A673 (cell line): Measurements from ENCODE around the gene TTC16. TPM values are rescaled to one million over a fixed set of nuclear protein-coding genes. Genes with fewer than 3 reads are reported as not detected.

Experiments
- BruUV-seq: library from RNA; stranded (reverse); fragments of 400-500 nt; replicated peaks from 2 replicates; lab custom pipeline; 2021; lab: Mats Ljungman, UMichigan
- CTCF ChIA-PET: fragments of 300-600 bp; sonication (Branson Sonifier 250); formaldehyde crosslinking; loops from one replicate; lab custom pipeline; 2022; ENCODE audit warnings: antibody characterized with exemption; lab: Charles Lee
- POLR2A ChIA-PET: fragments of 300-600 bp; sonication (Branson Sonifier 250); formaldehyde crosslinking; loops from one replicate; lab custom pipeline; 2022; ENCODE audit warnings: antibody characterized with exemption; ENCODE audit not compliant: low non-redundant PET; lab: Charles Lee
- DNase-seq: peaks from one replicate; pipeline ENCODE4 v3.0.0-alpha.2; 2015; ENCODE audit warnings: low spot score
- H3K27ac ChIP-seq: fragments of 200-600 bp; sonication (generic); 2 replicates; pipeline ENCODE4 v1.5.1; 2016; ENCODE audit warnings: mixed run types, low read depth, mild to moderate bottlenecking, mixed read lengths, antibody characterized with exemption, low read length; ENCODE audit not compliant: poor library complexity, severe bottlenecking
- H3K27me3 ChIP-seq: fragments of 200-600 bp; sonication (generic); replicated peaks from 2 replicates; pipeline ENCODE4 v1.6.1; 2017; ENCODE audit warnings: mixed run types, low read depth, mild to moderate bottlenecking, mixed read lengths, antibody characterized with exemption, low read length; ENCODE audit not compliant: insufficient read depth, poor library complexity
- H3K36me3 ChIP-seq: fragments of 200-600 bp; sonication (generic); 2 replicates; pipeline ENCODE4 v1.6.1; 2016; ENCODE audit warnings: mixed run types, mild to moderate bottlenecking, mixed read lengths, antibody characterized with exemption, low read length; ENCODE audit not compliant: insufficient read depth, poor library complexity, severe bottlenecking
- H3K4me1 ChIP-seq: fragments of 200-600 bp; sonication (generic); 2 replicates; pipeline ENCODE4 v1.6.1; 2017; ENCODE audit warnings: mixed run types, mild to moderate bottlenecking, mixed read lengths, antibody characterized with exemption, low read length; ENCODE audit not compliant: insufficient read depth, poor library complexity, severe bottlenecking
- H3K4me3 ChIP-seq: fragments of 200-600 bp; sonication (generic); 2 replicates; pipeline ENCODE4 v1.5.1; 2016; ENCODE audit warnings: low read depth, mixed run types, mild to moderate bottlenecking, mixed read lengths, low read length; ENCODE audit not compliant: poor library complexity, severe bottlenecking
- H3K9me3 ChIP-seq: fragments of 200-600 bp; sonication (generic); 2 replicates; pipeline ENCODE4 v1.6.1; 2016; ENCODE audit warnings: mixed run types, low read depth, mild to moderate bottlenecking, mixed read lengths, antibody characterized with exemption, low read length; ENCODE audit not compliant: poor library complexity, severe bottlenecking
- EZH2 ChIP-seq: fragments of 200-600 bp; sonication (generic); IDR thresholded peaks from 2 replicates; pipeline ENCODE4 v1.6.1; 2017; ENCODE audit warnings: borderline replicate concordance, low read depth, mild to moderate bottlenecking, mixed read lengths, antibody characterized with exemption, low read length; ENCODE audit not compliant: poor library complexity, severe bottlenecking
- intact Hi-C: fragments of 100-400 bp; cut with micrococcal nuclease; formaldehyde crosslinking; loops from one replicate; pipeline ENCODE4 v1.10.0; 2022; ENCODE audit not compliant: unreplicated experiment
- total RNA-seq: library from RNA; stranded (reverse); gene quantifications from 2 replicates; pipeline ENCODE4 v1.2.3, GENCODE V29; 2021
- TF ChIP-seq, protein P1 (sequence below): fragments of 300-800, 200-600 bp; sonication (generic); conservative IDR thresholded peaks from 2 replicates; pipeline ENCODE4 v1.5.1; 2017; ENCODE audit warnings: low read depth, mild to moderate bottlenecking, antibody characterized with exemption, low read length, moderate library complexity, mixed read lengths

Gene TTC16
- total RNA-seq, 1 experiment from 2014 or later, result not detected

- DNase-seq, result no peak
- no peaks in the 10 kb centered on the region for H3K27me3 ChIP-seq
- H3K27ac ChIP-seq, result no peak overlapping the region
- no peak overlapping the region for H3K4me3 ChIP-seq
- TF ChIP-seq, protein P1, sequence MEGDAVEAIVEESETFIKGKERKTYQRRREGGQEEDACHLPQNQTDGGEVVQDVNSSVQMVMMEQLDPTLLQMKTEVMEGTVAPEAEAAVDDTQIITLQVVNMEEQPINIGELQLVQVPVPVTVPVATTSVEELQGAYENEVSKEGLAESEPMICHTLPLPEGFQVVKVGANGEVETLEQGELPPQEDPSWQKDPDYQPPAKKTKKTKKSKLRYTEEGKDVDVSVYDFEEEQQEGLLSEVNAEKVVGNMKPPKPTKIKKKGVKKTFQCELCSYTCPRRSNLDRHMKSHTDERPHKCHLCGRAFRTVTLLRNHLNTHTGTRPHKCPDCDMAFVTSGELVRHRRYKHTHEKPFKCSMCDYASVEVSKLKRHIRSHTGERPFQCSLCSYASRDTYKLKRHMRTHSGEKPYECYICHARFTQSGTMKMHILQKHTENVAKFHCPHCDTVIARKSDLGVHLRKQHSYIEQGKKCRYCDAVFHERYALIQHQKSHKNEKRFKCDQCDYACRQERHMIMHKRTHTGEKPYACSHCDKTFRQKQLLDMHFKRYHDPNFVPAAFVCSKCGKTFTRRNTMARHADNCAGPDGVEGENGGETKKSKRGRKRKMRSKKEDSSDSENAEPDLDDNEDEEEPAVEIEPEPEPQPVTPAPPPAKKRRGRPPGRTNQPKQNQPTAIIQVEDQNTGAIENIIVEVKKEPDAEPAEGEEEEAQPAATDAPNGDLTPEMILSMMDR, result no peak
- no peak for TF ChIP-seq EZH2
- ChIA-PET CTCF (interaction anchor here (1.4 to 1.9 kb wide), 2 partner anchors 100 to 136 kb away, joined by 5 to 7 read pairs; no protein-coding TSS in a partner anchor), POLR2A (no interaction called here)
- peaks cover 10% of the 10 kb centered on the region for H3K4me1 ChIP-seq
- intact Hi-C loops, result loop anchor here (1.0 to 2.0 kb wide), 4 partner anchors 137 to 229 kb away; no protein-coding TSS in a partner anchor
- BruUV-seq, result no TSS peak
- no peaks in the 10 kb centered on the region for H3K9me3 ChIP-seq
- no peaks in the 10 kb centered on the region for H3K36me3 ChIP-seq
Measured at GRCh38 chr9:127733614-127734013, 17.7 kb downstream of the TTC16 start.

GRCh38 chr9:127734247-127734746 is 18.4 kb downstream of the TTC16 start:
- H3K4me3 ChIP-seq, result peak overlapping the region; percentile 69
- BruUV-seq, result no TSS peak
- ChIA-PET CTCF (interaction anchor here (0.6 to 1.9 kb wide), 16 partner anchors 9 to 230 kb away, joined by 3 to 17 read pairs (median 5); partner anchors contain the start of genes PTRH1 and TTC16), POLR2A (no interaction called here)
- no peak for TF ChIP-seq EZH2
- TF ChIP-seq, protein P1, result no peak
- H3K27ac ChIP-seq, result peak overlapping the region; percentile 83
- no peaks in the 10 kb centered on the region for H3K9me3 ChIP-seq
- intact Hi-C loops, result loop anchor here (1.0 to 2.0 kb wide), 4 partner anchors 137 to 230 kb away; no protein-coding TSS in a partner anchor
- no peaks in the 10 kb centered on the region for H3K27me3 ChIP-seq
- H3K36me3 ChIP-seq, result no peaks in the 10 kb centered on the region
- no peak for DNase-seq
- H3K4me1 ChIP-seq, result peaks cover 10% of the 10 kb centered on the region

DNA sequence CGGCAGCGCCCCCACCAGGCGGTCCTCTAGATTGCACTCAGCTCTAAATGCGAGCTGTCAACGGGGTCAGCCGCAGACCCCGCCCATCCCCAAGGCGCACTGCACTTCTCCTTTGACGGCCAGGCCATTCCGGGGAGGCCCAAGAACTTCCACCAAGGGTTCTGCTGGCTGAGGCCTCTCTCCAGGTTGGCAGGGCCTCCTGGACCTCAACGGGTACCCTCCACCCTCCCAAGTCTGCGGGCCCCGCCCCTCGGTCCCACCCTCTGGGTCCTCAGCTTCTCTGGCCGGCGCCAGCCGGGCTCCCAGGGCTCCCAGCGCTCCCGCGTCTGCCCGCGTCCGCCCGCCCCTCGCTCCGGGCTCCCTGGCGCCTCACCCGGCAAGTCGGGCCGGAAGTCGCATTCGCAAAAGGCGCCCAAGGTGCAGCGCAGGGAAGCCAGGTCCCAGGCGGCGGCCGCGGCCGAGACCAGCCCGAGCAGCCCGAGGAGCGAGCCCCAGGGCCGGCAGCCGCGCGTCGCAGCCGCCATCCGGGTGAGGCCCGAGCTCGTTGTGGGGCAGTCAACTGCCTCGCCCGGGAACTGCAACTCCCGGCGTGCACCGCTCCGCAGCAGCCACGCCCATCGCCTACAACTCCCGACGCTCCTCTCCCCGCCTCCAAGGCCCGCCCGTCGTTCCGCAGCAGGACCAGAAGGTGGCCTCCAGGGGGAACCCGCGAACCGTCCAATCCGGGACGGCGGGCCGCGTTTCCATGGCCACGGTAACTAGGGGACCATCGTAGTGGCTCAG is 19.1 kb downstream of the TTC16 start, which contains the start of gene TOR2A:
Gene TOR2A (minus strand): TSS at position 548 of the 783 bp plus-strand sequence. CDS start 24 bp downstream, at position 524.
- no TSS peak for BruUV-seq

More for the DNA sequence above, 19.1 kb downstream of the TTC16 start, which contains the start of gene TOR2A:
- peak within 1 kb of the TSS; percentile 83 for H3K27ac ChIP-seq
- DNase-seq, result peak; percentile 99
- no peaks in the 10 kb centered on the region for H3K36me3 ChIP-seq
- H3K27me3 ChIP-seq, result no peaks in the 10 kb centered on the region
- ChIA-PET CTCF (interaction anchor here (0.6 to 1.9 kb wide), 19 partner anchors 9 to 230 kb away, joined by 3 to 17 read pairs (median 5); partner anchors contain the start of genes PTRH1, ST6GALNAC4 and TTC16), POLR2A (interaction anchor here (0.5 to 0.6 kb wide), 2 partner anchors 187 to 427 kb away, joined by 4 to 6 read pairs; no protein-coding TSS in a partner anchor)
- intact Hi-C loops, result loop anchor here (1.0 to 2.0 kb wide), 5 partner anchors 50 to 231 kb away; no protein-coding TSS in a partner anchor
- TF ChIP-seq, protein P1, result peak; percentile 98
- TF ChIP-seq EZH2, result no peak
- H3K9me3 ChIP-seq, result no peaks in the 10 kb centered on the region
- H3K4me1 ChIP-seq, result peaks cover 10% of the 10 kb centered on the region
- H3K4me3 ChIP-seq, result peak within 1 kb of the TSS; percentile 69
